D721Med (cell line): ENCODE measurements around the gene ARPIN.
"Not testable (repeated sequence)": the region's sequence is repeated elsewhere in the genome, so short reads cannot be mapped to it uniquely, and the experiment has no call there.

Experiments
- DNase-seq: peaks from one replicate; pipeline ENCODE4 v3.0.0; 2011; ENCODE audit warnings: low spot score; ENCODE audit not compliant: insufficient read length
- FAIRE-seq: peaks from 2 replicates; lab custom pipeline; 2011; peaks lifted over from hg19 to GRCh38; lab: Jason Lieb, UNC
- TF ChIP-seq, protein P1 (sequence below): IDR thresholded peaks from 2 replicates; pipeline ENCODE4 v1.5.1; 2012; ENCODE audit warnings: mild to moderate bottlenecking, control low read depth; ENCODE audit not compliant: insufficient read depth; ENCODE audit errors: missing control alignments

ARPIN gene

DNA sequence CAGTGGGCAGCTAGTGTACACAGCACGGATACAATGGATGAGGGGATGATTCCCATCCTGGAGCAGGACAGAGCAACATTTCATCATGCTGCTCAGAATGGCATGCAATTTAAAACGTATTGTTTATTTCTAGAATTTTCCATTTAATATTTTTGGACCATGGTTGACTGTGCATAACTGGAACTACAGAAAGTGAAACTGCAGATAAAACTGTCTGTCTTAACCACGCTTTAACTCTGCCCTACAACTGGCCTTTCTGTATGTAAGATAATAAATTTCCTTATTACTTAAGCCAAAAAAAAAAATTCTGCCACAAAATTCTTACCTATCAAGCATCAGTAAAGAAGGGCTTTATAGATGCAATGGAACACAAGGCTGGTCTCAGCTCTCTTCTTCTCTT, 52.3 kb downstream of the ARPIN start:
- DNase-seq (no peak), FAIRE-seq (no peak)
- TF ChIP-seq, protein P1, sequence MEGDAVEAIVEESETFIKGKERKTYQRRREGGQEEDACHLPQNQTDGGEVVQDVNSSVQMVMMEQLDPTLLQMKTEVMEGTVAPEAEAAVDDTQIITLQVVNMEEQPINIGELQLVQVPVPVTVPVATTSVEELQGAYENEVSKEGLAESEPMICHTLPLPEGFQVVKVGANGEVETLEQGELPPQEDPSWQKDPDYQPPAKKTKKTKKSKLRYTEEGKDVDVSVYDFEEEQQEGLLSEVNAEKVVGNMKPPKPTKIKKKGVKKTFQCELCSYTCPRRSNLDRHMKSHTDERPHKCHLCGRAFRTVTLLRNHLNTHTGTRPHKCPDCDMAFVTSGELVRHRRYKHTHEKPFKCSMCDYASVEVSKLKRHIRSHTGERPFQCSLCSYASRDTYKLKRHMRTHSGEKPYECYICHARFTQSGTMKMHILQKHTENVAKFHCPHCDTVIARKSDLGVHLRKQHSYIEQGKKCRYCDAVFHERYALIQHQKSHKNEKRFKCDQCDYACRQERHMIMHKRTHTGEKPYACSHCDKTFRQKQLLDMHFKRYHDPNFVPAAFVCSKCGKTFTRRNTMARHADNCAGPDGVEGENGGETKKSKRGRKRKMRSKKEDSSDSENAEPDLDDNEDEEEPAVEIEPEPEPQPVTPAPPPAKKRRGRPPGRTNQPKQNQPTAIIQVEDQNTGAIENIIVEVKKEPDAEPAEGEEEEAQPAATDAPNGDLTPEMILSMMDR = no peak

DNA sequence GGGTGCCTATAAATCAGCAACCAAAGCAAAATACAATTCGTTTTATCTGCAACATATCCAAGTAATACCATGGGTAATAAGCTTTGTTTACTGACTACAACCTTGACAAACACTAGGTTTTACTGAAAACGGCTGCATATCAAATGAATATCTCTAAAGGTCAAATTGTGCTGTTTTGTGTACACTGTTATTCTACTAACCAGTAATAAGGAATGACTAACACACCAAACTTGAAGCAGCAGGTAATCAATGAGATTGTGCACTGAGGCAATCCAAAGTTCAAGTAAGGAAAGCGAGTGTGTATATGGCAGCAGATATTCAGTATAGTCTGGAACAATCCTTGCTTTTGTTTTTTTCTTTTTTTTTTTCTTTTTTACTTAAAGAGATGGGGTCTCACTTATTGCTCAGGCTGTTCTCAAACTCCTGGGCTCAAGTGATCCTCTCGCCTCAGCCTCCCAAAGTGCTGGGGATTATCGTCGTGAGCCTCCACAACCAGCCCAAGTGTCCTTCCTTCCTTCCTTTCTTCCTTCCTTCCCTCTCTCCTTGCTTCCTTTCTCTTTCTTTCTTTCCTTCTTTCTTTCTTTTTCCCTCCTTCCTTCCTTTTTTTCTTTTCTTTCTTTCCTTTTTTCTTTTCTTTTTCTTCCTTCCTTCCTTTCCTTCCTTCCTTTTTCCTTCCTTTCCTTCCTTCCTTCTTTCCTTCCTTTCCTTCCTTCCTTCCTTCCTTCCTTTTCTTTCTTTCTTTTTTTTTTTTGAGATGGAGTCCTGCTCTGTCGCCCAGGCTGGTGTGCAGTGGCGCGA, 53.9 kb downstream of the ARPIN start:
- no peak for DNase-seq
- no peak for FAIRE-seq
- TF ChIP-seq, protein P1 = no peak

DNA sequence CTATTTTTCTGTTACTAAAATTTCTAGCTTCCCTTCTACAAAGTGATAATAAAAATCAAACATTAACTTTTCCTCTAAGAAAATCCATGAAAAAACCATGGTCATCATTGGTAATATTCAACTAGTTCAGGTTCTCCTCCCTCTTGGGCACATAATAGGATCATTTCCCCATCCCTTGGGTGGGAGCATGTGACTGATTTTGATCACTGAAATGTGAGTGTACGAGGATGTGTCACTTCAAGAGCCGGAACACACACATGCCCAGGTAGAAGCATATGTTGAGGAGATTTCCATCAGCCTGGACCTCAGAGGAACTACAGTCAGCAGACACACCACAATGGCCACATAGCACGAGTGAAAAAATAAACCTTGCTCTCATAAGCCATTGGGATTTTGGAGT, 55.1 kb downstream of the ARPIN start:
- TF ChIP-seq, protein P1 = no peak
- DNase-seq (no peak), FAIRE-seq (no peak)

DNA sequence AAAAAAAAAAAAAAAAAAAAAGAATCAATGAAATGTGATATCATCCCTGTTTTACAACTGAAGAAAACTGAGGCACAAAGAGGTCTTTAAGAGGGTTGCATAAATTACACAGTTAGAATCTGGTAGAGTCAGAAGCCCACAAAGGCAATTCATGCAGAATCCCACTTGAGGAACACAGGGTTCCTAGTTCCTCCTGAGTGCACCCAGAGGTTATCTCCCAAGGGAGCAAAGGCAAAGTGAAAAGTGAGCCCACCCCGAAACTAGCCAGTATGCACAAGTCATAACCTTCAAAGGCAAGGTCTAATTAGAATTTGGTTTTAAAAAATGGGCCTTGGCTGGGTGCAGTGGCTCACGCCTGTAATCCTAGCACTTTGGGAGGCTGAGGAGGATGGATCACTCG, 56.8 kb downstream of the ARPIN start:
- DNase-seq = no peak
- FAIRE-seq = no peak
- TF ChIP-seq, protein P1 = no peak

DNA sequence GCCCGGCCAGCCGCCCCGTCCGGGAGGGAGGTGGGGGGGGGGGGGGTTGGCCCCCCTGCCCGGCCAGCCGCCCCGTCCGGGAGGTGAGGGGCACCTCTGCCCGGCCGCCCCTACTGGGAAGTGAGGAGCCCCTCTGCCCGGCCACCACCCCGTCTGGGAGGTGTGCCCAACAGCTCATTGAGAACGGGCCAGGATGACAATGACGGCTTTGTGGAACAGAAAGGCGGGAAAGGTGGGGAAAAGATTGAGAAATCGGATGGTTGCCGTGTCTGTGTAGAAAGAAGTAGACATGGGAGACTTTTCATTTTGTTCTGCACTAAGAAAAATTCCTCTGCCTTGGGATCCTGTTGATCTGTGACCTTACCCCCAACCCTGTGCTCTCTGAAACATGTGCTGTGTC, 57.9 kb downstream of the ARPIN start:
- not testable (repeated sequence) for DNase-seq

DNA sequence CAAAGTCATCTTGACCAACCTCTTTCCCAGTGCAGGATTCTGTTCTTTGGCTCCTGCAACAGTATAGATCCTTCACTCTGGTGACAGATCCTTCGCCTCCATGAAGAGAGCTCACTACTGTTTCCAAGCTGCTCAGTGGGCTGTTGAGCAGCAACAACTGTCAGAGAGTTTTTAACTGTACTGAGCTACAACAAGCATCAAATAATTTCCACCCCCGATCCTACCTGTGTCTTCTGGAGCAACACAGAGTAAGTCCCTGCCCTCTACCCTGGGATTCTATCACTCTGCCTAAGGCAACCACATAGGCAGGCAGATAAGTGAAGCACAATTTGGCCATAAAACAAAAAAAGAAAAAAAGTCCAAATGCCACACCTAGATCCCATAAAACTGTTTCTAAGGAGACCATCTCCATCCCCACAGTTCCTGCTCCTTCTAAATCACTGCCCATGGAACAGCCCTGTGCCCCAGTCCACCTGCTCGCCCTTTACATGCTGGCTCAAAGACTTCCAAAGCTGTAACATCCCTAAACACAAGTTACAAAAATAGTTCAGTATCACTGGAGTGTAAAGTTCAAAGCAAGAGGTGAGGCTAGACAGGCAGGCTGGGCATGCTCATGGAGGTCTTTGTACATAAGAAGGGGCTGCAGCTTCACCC, 60.3 kb downstream of the ARPIN start:
- DNase-seq (no peak), FAIRE-seq (no peak)
- TF ChIP-seq, protein P1 = no peak

More for the DNA sequence above, 57.9 kb downstream of the ARPIN start:
- FAIRE-seq = not testable (repeated sequence)

DNA sequence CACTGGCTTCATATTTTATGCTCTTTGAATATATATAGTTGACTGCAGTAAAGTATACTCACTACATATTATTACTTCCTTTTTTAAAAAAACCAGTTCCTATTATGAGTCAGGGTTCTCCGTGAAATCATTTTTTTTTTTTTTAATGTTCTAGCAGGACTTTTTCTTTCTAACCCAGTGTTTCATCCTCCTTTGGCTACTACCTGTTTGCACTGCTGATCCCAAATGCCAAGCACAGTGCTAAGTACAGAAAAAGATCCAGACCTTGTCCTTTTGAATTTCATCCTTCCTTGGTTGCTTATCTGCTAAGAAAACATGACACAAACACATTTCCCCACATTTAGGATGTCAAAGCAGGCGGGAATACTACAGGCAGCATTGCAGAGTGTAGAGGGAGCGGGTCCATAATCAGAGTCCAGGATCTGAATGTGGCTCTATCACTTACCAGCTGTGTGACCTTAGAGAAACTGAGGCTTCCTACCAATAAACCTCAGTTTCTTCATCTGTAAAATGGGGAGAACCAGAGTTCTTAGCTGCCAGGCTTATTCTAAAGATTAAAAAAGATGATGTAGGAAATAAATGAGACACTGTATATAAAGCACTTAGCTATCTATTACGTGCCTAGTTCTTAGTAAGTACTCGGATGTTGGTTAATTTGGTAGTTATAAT, 60.9 kb downstream of the ARPIN start:
- TF ChIP-seq, protein P1 = no peak
- FAIRE-seq (no peak), DNase-seq (no peak)
